Measurements from ENCODE around the gene JAK1. TPM values are rescaled to one million over a fixed set of nuclear protein-coding genes. Genes with fewer than 3 reads are reported as not detected.

The JAK1 gene
- total and polyA plus RNA-seq, 2 of the 8 experiments (the other 6 are each of a cell fraction or from before 2014, with no cell fraction given), result 7.8 to 24.5 TPM

DNA sequence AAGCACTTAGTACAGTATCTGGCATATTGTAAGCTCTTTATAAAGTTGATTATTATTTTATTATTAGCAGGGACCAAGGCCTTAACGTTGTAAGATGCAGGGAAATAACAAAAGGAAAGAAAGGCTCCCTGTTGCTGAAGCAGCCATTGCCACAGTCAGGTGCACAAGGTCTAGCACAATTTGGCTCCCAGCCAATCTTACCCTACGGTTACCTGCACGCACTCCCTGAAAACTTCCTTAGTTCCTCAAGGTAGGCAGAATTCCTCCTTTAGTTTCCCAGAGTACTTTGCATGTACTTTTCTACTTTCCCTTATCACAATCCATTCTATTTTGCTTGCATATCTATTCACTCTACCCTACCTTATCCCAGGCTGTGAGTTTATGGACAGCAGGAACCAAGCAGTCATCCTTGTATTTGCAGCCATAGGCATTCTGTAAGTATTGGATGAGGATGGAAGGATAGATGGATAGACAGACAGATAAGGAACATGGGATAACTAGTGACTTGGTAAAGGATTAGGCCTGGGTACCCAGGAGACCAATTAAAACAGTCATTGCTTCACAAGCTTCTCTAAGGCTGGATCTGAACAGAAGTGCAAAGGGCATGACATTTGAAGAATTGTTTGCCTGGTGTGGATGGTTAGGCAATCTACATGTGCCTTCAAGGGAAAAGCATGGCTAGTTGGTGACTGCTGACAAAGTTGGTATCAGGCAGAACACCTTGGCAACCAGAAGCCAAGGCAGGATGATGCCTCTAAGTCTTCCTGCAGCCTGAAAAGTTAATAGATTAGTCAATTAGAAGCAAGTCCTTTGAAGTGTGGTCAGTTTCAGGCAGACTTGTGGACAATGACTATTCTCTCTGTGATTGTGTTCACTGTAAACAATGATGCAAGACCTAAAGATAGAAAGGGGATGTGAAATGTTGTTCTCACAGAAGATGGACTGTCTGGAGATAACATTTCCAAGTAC, 20.8 kb upstream of the JAK1 start:
- ChIA-PET CTCF (ENCODE audit: partially characterized antibody) (interaction anchor here (1.0 kb wide), 1 partner anchor 12 kb away, joined by 3 read pairs; no protein-coding TSS in a partner anchor), POLR2A (ENCODE audit: partially characterized antibody) (interaction anchor here (0.8 to 1.2 kb wide), 3 partner anchors 11 to 62 kb away, joined by 3 to 6 read pairs (median 3); no protein-coding TSS in a partner anchor)
- Histone ChIP-seq H3K18ac (ENCODE audit: extremely low read depth, low read length) (no peak overlapping the region), H3K4ac (replicated peaks; ENCODE audit: insufficient read length, low read depth, low read length) (no peak overlapping the region), H3K9ac (replicated peaks in 1 of 4; ENCODE audit: extremely low read depth in 1 of 4, low read depth in 3 of 4, low read length in 3 of 4) (no peak overlapping the region), H3K14ac (ENCODE audit: insufficient read length) (no peak overlapping the region), H2AK5ac (ENCODE audit: low read depth, low read length) (no peak overlapping the region), H4K91ac (replicated peaks; ENCODE audit: insufficient read length, low read length) (no peak overlapping the region), H4K20me1 (replicated peaks in 1 of 2; ENCODE audit: control insufficient read depth in 1 of 2, insufficient read depth in 2 of 2, low read length in 2 of 2) (no peaks in the 10 kb centered on the region), H3K4me1 (replicated peaks in 1 of 4; ENCODE audit: control insufficient read depth in 3 of 4, insufficient read depth in 4 of 4, low read length in 3 of 4) (no peaks in the 10 kb centered on the region), H2BK12ac (ENCODE audit: low read depth, low read length) (no peak overlapping the region), H2BK5ac (ENCODE audit: low read depth, low read length) (no peak overlapping the region), H3K79me1 (ENCODE audit: low read depth, low read length) (no peaks in the 10 kb centered on the region), H3K36me3 (ENCODE audit: control insufficient read depth in 2 of 4, insufficient read depth in 4 of 4, low read length in 3 of 4) (no peaks in the 10 kb centered on the region), H3K4me2 (ENCODE audit: insufficient read depth in 1 of 2, low read depth in 2 of 2, low read length in 2 of 2) (no peak overlapping the region), H2BK15ac (ENCODE audit: low read length) (no peak overlapping the region), H2BK20ac (ENCODE audit: low read length) (no peak overlapping the region), H3K27ac (ENCODE audit: low read depth, low read length) (no peak overlapping the region), H2AFZ (ENCODE audit: low read length) (no peak overlapping the region), H3K27me3 (replicated peaks in 1 of 4; ENCODE audit: control insufficient read depth in 3 of 4, extremely low read depth in 1 of 4, insufficient read depth in 3 of 4, low read length in 3 of 4) (no peaks in the 10 kb centered on the region), H2BK120ac (replicated peaks; ENCODE audit: low read depth, low read length) (no peak overlapping the region), H4K5ac (ENCODE audit: insufficient read length, low read depth, low read length) (no peak overlapping the region), H3K79me2 (ENCODE audit: control insufficient read depth in 1 of 2, insufficient read depth in 2 of 2, low read length in 2 of 2) (no peaks in the 10 kb centered on the region), H3K23me2 (ENCODE audit: low read depth, low read length) (no peaks in the 10 kb centered on the region), H3K23ac (ENCODE audit: insufficient read length) (no peak overlapping the region), H3K4me3 (ENCODE audit: extremely low read depth in 1 of 4, insufficient read depth in 2 of 4, low read depth in 3 of 4, low read length in 4 of 4) (no peak overlapping the region), H3K56ac (replicated peaks; ENCODE audit: insufficient read length, low read depth, low read length) (no peak overlapping the region), H3K9me3 (ENCODE audit: insufficient read depth in 2 of 2, low read depth in 1 of 2, low read length in 1 of 2) (no peaks in the 10 kb centered on the region), H4K8ac (ENCODE audit: extremely low read depth, insufficient read depth, low read length) (no peak overlapping the region)
- DNase-seq (ENCODE audit: low read depth in 1 of 2, low spot score in 2 of 2) (no peak), FAIRE-seq (no peak)
- TF ChIP-seq ZNF274 (IDR thresholded peaks at IDR 0.05; ENCODE audit: borderline replicate concordance, extremely low read depth, low read length) (no peak), CEBPB (IDR thresholded peaks at IDR 0.05; ENCODE audit: low read depth, low read length) (no peak), SAP30 (IDR thresholded peaks at IDR 0.05; ENCODE audit: insufficient read depth, insufficient replicate concordance, low read length) (no peak), BCL11A (IDR thresholded peaks at IDR 0.05; ENCODE audit: low read depth in 2 of 2, low read length in 2 of 2) (no peak), CHD2 (IDR thresholded peaks at IDR 0.05; ENCODE audit: low read length) (no peak), SIN3A (conservative IDR thresholded peaks at IDR 0.05 in 1 of 2, IDR thresholded peaks at IDR 0.05 in 1 of 2; ENCODE audit: low read depth in 1 of 2, low read length in 2 of 2) (no peak), MAFK (IDR thresholded peaks at IDR 0.05; ENCODE audit: low read depth, low read length) (no peak), SUZ12 (IDR thresholded peaks at IDR 0.05; ENCODE audit: low read length) (no peak), HDAC6 (IDR thresholded peaks at IDR 0.05; ENCODE audit: low read depth, low read length) (no peak)
- TF ChIP-seq, protein P1, sequence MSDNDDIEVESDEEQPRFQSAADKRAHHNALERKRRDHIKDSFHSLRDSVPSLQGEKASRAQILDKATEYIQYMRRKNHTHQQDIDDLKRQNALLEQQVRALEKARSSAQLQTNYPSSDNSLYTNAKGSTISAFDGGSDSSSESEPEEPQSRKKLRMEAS (IDR thresholded peaks at IDR 0.05), result no peak
- 88% methylated on average over 3 of the region's 3 CpGs; no CpG with 5 or more reads in 1 of the 2 experiments for WGBS, 2 experiments (ENCODE audit: extremely low coverage in 1 of 2, insufficient coverage in 1 of 2, insufficient read length in 1 of 2, insufficient replicate concordance in 2 of 2, low coverage in 1 of 2, low lambda C conversion rate in 2 of 2, missing lambda C conversion rate in 1 of 2)

All from H1 (cell line).